K562 (cell line): ENCODE measurements around the gene CPED1. TPM values are rescaled to one million over a fixed set of nuclear protein-coding genes. Genes with fewer than 3 reads are reported as not detected.

Experiments
- ATF6 ChIP-seq: sonication (generic); formaldehyde crosslinking; IDR thresholded peaks from 2 replicates; pipeline ENCODE4 v1.4.0; 2020; ENCODE audit warnings: mild to moderate bottlenecking, missing genetic modification reagents
- FOXA3 ChIP-seq, 2 experiments: fragments of 450-650 bp in 1 of 2; sonication (generic) in 1 of 2; formaldehyde crosslinking; IDR thresholded peaks in 1 of 2; conservative IDR thresholded peaks in 1 of 2; 2 replicates each; pipeline versions ENCODE4 v1.4.0 to v1.8.0; 2020 to 2022; ENCODE audit warnings: mild to moderate bottlenecking in 2 of 2, missing genetic modification reagents in 1 of 2
- GABPB1 ChIP-seq: sonication (generic); formaldehyde crosslinking; IDR thresholded peaks from 2 replicates; pipeline ENCODE4 v1.8.0; 2022; ENCODE audit warnings: mild to moderate bottlenecking, missing genetic modification reagents
- MAX ChIP-seq: sonication (generic); formaldehyde crosslinking; IDR thresholded peaks from 2 replicates; pipeline ENCODE4 v1.9.0; 2022; ENCODE audit warnings: mild to moderate bottlenecking, missing genetic modification reagents
- MITF ChIP-seq: IDR thresholded peaks from 2 replicates; pipeline ENCODE4 v1.6.1; 2014; ENCODE audit warnings: antibody characterized with exemption
- MTF1 ChIP-seq: fragments of 250-450 bp; sonication (Bioruptor Pico); IDR thresholded peaks from 2 replicates; pipeline ENCODE4 v1.9.0; 2021; ENCODE audit warnings: moderate library complexity, mild to moderate bottlenecking, inconsistent platforms, borderline replicate concordance
- MYBL2 ChIP-seq, 2 experiments: fragments of 450-650 bp in 1 of 2; sonication (generic) in 1 of 2; formaldehyde crosslinking in 1 of 2; IDR thresholded peaks; 2 replicates each; pipeline versions ENCODE4 v1.6.1 to v1.8.1; 2017 to 2022; ENCODE audit warnings: borderline replicate concordance in 1 of 2, inconsistent platforms in 1 of 2, low read depth in 1 of 2, mild to moderate bottlenecking in 1 of 2, missing genetic modification reagents in 1 of 2, moderate library complexity in 1 of 2
- PHF21A ChIP-seq: fragments of 450-650 bp; IDR thresholded peaks from 2 replicates; pipeline ENCODE4 v1.6.1; 2017; ENCODE audit warnings: low read depth, borderline replicate concordance
- POLR2AphosphoS2 ChIP-seq: IDR thresholded peaks from 2 replicates; pipeline ENCODE4 v1.6.1; 2012; ENCODE audit warnings: low read length, improper control_type of control experiment
- RHOXF2B ChIP-seq: fragments of 250-450 bp; sonication (Bioruptor Pico); conservative IDR thresholded peaks from 2 replicates; pipeline ENCODE4 v1.5.1; 2021
- SAFB ChIP-seq: fragments of 200-400 bp; formaldehyde crosslinking; IDR thresholded peaks from 2 replicates; pipeline ENCODE4 v1.6.1; 2017; ENCODE audit warnings: low read depth, low read length, borderline replicate concordance
- SLC30A9 ChIP-seq: fragments of 250-450 bp; sonication (Bioruptor Pico); IDR thresholded peaks from 2 replicates; pipeline ENCODE4 v1.8.0; 2022; ENCODE audit warnings: mild to moderate bottlenecking, moderate library complexity
- SRSF7 ChIP-seq: fragments of 200-400 bp; formaldehyde crosslinking; optimal IDR thresholded peaks from 2 replicates; pipeline ENCODE3; 2017; ENCODE audit warnings: mild to moderate bottlenecking, low read depth, low read length
- ZBTB12 ChIP-seq: fragments of 250-450 bp; sonication (Bioruptor Pico); IDR thresholded peaks from 2 replicates; pipeline ENCODE4 v1.4.0; 2020
- ZKSCAN8 ChIP-seq: fragments of 200-800 bp; sonication (Bioruptor generic); IDR thresholded peaks from 2 replicates; pipeline ENCODE4 v1.6.1; 2016; ENCODE audit warnings: missing genetic modification characterization, missing compliant biosample characterization
- ZNF668 ChIP-seq: fragments of 250-450 bp; sonication (Bioruptor Pico); IDR thresholded peaks from 2 replicates; pipeline ENCODE4 v1.8.0; 2022; ENCODE audit warnings: mild to moderate bottlenecking, inconsistent platforms
- ZNF830 ChIP-seq: fragments of 250-450 bp; sonication (Bioruptor Pico); IDR thresholded peaks from 2 replicates; pipeline ENCODE4 v1.5.0; 2021; ENCODE audit warnings: mild to moderate bottlenecking
- polyA plus RNA-seq, 8 experiments: library from polyadenylated mRNA; depleted of rRNA in 4 of 8; stranded (reverse) in 5 of 8; unstranded in 3 of 8; fragments of >200 nt; fragmentation: Nextera tagmentation in 2 of 8; fragmentation: Illumina TruSeq in 1 of 8; extraction: Ambion mirVana in 2 of 8; extraction: Trizol in 1 of 8; gene quantifications; 2 replicates each; pipeline versions ENCODE4 v1.2.1 to v1.2.3, GENCODE V29; 2011 to 2014; ENCODE audit warnings: inconsistent platforms in 1 of 8, missing spikeins in 1 of 8
- total RNA-seq, 7 experiments: library from RNA; depleted of rRNA in 6 of 7; stranded (reverse); fragments of >200 nt in 6 of 7; fragmentation: Illumina TruSeq in 2 of 7; extraction: Trizol in 2 of 7; gene quantifications; 2 replicates each; pipeline versions ENCODE4 v1.2.1 to v1.2.3, GENCODE V29; 2011 to 2021; ENCODE audit warnings: low replicate concordance in 1 of 7
- TF ChIP-seq, protein P1 (sequence below): fragments of 450-650 bp; formaldehyde crosslinking; IDR thresholded peaks from 2 replicates; pipeline ENCODE4 v1.4.0; 2022; ENCODE audit warnings: missing genetic modification characterization
- TF ChIP-seq, protein P2 (sequence below): fragments of 450-650 bp; IDR thresholded peaks from 2 replicates; pipeline ENCODE4 v1.6.1; 2016; ENCODE audit warnings: missing biosample characterization, missing genetic modification characterization

Gene CPED1
- total and polyA plus RNA-seq, 9 of the 15 experiments (the other 6 are each of a cell fraction or from before 2014, with no cell fraction given): 195 to 393 (median 290) TPM

DNA sequence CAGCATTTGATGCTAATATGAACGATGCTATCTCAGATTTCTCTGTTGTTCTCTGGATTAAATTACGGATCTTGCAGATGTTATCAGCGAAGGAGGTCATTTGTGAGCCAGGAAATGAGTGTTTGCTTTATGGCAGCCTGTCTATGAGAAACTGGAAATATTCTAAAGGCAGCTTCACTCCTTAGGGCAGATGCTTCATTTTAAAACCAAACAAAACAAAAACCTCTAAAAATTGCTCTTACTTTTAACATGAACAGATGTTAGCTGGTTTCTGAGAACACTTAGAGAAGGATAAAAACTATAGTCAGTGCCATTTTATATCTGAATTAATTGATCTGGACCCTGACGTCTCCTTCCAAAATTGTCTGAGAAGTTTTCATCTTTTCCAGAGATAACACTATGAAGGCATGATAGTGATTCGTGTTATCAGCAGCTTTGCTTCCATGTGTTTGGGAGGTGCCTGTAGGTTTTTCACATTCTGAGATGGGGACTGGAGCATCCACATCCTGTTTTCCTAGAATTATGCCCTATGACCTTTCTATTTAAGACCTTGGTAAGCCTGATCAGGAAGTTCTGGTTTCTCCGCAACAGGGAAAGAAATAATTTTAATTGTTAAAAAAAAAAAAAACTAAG lies 53.1 kb downstream of the CPED1 start (continued):
- TF ChIP-seq MYBL2 (IDR thresholded peaks at IDR 0.05; ENCODE audit: low read depth) (no peak), MYBL2 (CRISPR knock-in tag; IDR thresholded peaks at IDR 0.05; ENCODE audit: borderline replicate concordance) (no peak), SLC30A9 (CRISPR knock-in tag) (no peak), ZNF668 (CRISPR knock-in tag) (no peak), ATF6 (CRISPR knock-in tag) (no peak), RHOXF2B (no peak), ZKSCAN8 (0 out of 2 replicates have a peak, but pooled peaks have one; percentile 26), MTF1 (CRISPR knock-in tag) (no peak), MAX (CRISPR knock-in tag) (no peak), POLR2AphosphoS2 (no peak), SRSF7 (no peak), FOXA3 (CRISPR knock-in tag; conservative IDR thresholded peaks at IDR 0.05 in 1 of 2, IDR thresholded peaks at IDR 0.05 in 1 of 2) (no peak), PHF21A (no peak), GABPB1 (no peak), ZBTB12 (CRISPR knock-in tag) (0 out of 2 replicates have a peak, but pooled peaks have one; percentile 10), SAFB (no peak), ZNF830 (CRISPR knock-in tag) (no peak), MITF (no peak)
- TF ChIP-seq, protein P1, sequence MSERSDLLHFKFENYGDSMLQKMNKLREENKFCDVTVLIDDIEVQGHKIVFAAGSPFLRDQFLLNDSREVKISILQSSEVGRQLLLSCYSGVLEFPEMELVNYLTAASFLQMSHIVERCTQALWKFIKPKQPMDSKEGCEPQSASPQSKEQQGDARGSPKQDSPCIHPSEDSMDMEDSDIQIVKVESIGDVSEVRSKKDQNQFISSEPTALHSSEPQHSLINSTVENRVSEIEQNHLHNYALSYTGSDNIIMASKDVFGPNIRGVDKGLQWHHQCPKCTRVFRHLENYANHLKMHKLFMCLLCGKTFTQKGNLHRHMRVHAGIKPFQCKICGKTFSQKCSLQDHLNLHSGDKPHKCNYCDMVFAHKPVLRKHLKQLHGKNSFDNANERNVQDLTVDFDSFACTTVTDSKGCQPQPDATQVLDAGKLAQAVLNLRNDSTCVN (CRISPR knock-in tag): no peak
- TF ChIP-seq, protein P2, sequence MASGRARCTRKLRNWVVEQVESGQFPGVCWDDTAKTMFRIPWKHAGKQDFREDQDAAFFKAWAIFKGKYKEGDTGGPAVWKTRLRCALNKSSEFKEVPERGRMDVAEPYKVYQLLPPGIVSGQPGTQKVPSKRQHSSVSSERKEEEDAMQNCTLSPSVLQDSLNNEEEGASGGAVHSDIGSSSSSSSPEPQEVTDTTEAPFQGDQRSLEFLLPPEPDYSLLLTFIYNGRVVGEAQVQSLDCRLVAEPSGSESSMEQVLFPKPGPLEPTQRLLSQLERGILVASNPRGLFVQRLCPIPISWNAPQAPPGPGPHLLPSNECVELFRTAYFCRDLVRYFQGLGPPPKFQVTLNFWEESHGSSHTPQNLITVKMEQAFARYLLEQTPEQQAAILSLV (tag): no peak
